Left ventricle myocardium inferior (tissue), 1 donor: ENCODE data around the gene FAM3A. TPM values are rescaled to one million over a fixed set of nuclear protein-coding genes. Genes with fewer than 3 reads are reported as not detected.

Experiments used
- DNase-seq: peaks from one replicate; pipeline ENCODE4 v3.0.0-alpha.2; 2020
- H3K27ac ChIP-seq: fragments of 200-600 bp; replicated peaks from 2 replicates; pipeline ENCODE4 v1.8.0; 2021
- H3K27me3 ChIP-seq: fragments of 200-600 bp; 2 replicates; pipeline ENCODE4 v1.8.0; 2021; ENCODE audit warnings: low read depth
- H3K36me3 ChIP-seq: fragments of 200-600 bp; 2 replicates; pipeline ENCODE4 v1.8.0; 2021
- H3K4me1 ChIP-seq: fragments of 200-600 bp; 2 replicates; pipeline ENCODE4 v1.8.0; 2021
- H3K4me3 ChIP-seq: fragments of 200-600 bp; 2 replicates; pipeline ENCODE4 v1.8.0; 2021; ENCODE audit warnings: mild to moderate bottlenecking, moderate library complexity
- H3K9me3 ChIP-seq: fragments of 200-600 bp; replicated peaks from 2 replicates; pipeline ENCODE4 v1.8.0; 2021
- intact Hi-C: fragments of 100-400 bp; cut with micrococcal nuclease; formaldehyde crosslinking; loops from one replicate; pipeline ENCODE4 v1.11.0; 2022
- total RNA-seq: library from RNA; stranded (reverse); fragmentation: NEBNext Ultra II Directional; extraction: Animal tissue kit (Norgen Biotek cat#: 25700); gene quantifications from one replicate; pipeline ENCODE4 v1.2.1, GENCODE V29; 2021
- TF ChIP-seq, protein P1 (sequence below): fragments of 200-600 bp; IDR thresholded peaks from 2 replicates; pipeline ENCODE4 v1.8.0; 2021; ENCODE audit warnings: antibody characterized with exemption, mild to moderate bottlenecking, borderline replicate concordance
- donor health status: DM: no; HTN: yes; CAD: no; lungs with severe emphysema.

FAM3A gene
- total RNA-seq, 1 donor from 2014 or later: 52.0 TPM

DNA sequence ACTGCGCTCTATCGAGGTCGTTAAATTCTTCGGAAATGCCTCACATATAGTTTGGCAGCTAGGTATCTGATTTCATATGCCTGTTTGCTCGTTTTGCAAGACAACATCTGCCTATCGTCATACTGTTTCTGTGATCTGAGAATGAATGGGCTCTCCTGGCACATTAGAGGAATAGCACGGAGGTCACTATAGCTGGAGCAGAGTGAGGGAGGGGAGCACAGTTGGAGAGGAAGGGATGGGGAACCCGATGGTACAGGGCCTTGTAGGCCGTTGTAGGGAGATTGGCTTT is 31.9 kb upstream of the FAM3A start:
- DNase-seq: no peak
- Histone ChIP-seq H3K36me3 (no peaks in the 10 kb centered on the region), H3K9me3 (no peaks in the 10 kb centered on the region), H3K27me3 (no peaks in the 10 kb centered on the region), H3K27ac (peak overlapping the region; percentile 95), H3K4me3 (peak overlapping the region; percentile 78), H3K4me1 (peaks cover 27% of the 10 kb centered on the region)
- intact Hi-C loops: no loop called here
- TF ChIP-seq, protein P1, sequence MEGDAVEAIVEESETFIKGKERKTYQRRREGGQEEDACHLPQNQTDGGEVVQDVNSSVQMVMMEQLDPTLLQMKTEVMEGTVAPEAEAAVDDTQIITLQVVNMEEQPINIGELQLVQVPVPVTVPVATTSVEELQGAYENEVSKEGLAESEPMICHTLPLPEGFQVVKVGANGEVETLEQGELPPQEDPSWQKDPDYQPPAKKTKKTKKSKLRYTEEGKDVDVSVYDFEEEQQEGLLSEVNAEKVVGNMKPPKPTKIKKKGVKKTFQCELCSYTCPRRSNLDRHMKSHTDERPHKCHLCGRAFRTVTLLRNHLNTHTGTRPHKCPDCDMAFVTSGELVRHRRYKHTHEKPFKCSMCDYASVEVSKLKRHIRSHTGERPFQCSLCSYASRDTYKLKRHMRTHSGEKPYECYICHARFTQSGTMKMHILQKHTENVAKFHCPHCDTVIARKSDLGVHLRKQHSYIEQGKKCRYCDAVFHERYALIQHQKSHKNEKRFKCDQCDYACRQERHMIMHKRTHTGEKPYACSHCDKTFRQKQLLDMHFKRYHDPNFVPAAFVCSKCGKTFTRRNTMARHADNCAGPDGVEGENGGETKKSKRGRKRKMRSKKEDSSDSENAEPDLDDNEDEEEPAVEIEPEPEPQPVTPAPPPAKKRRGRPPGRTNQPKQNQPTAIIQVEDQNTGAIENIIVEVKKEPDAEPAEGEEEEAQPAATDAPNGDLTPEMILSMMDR: no peak

DNA sequence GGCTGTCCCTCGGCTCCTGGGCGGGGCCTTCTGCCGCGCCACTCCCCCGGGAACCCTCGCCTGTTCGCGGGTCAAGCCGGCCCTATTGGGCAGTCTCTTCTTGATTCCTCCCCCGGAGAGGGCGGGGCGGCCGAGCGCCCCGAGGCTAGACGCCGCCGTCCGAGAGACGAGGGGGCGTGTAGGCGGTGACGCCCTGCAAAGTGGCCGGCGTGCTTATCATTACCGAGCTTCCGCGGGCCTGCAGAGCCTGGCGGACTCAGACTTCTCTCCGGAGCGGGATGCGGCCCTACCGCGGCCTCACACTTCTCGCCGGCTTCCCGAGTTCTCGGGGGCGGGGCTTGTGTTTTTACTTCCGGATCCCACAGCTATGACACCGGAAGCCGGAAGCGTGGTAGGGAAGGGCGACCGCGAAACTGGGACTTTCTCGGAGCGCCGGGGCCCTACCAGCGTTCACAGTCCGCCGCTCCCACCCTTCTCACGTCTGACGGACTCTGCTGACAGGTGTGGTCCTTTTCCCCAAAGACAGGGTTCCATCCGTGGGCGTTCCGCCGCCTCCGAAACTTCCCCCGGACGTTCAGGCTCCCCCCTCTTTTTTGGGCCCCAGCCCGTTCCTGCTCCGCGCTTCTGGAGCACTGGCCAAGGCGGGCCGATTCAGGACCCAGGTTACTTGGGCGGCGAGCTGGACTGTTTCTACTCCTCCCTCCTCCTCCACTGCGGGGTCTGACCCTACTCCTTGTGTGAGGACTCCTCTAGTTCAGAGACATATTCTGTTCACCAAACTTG is 31.4 kb upstream of the FAM3A start, which contains the start of gene IKBKG:
Gene IKBKG, plus strand, starts transcription at position 376 of the 783 bp plus-strand sequence. CDS start 4,383 bp downstream, outside the sequence.
- TF ChIP-seq, protein P1: no peak
- peak; percentile 88 for DNase-seq
- H3K36me3 ChIP-seq: no peaks in the 10 kb centered on the region
- H3K4me3 ChIP-seq: peak within 1 kb of the TSS; percentile 78
- no peaks in the 10 kb centered on the region for H3K27me3 ChIP-seq
- no peaks in the 10 kb centered on the region for H3K9me3 ChIP-seq
- peaks cover 30% of the 10 kb centered on the region for H3K4me1 ChIP-seq
- intact Hi-C loops: no loop called here
- peak within 1 kb of the TSS; percentile 95 for H3K27ac ChIP-seq

DNA sequence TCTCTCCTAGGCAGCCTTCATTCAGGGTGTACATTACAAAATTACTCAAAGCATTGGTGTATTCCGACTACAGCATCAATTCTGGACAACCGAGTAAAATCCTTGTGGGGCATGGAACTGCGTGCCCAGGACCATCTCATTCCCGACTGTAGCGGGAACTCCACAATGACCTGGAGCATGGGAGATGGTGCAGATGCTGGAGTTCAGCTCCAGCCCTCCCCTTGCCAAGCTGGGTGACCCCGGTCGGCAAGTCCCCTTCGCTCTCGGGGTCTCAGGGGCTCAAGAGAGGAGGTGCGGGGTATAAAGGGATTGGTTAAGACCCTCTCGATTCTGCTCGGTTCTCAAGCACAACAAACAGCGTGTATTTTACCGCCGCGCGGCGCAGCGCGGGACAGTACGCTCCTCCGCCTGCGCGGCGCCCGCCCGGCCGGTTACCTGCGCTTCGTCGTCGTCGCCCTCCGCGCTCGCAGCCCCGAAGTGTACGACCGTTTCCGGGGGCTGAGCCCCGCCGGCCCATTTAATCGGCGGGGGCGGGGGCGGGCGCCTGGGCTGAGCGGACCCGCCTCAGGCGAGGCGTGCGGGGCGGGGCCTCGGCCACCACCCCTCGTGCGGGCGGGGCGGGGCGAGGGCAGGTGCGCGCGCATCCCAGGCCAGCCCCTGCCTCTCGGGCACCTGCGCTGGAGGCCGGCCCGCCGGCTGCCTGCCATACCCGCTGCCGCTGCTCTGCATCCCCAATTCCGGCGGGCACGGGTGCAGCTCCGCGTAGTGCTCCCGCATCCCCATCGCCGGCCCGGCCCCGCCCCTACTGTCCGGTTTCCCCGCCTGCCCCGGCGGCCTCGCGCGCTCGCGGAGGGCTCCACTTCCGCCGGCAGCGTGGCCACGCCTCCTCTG is 30.6 kb upstream of the FAM3A start, which contains the start of gene G6PD:
Gene G6PD, minus strand, starts transcription at position 493 of the 891 bp plus-strand sequence. CDS start 691 bp downstream, outside the sequence.
- TF ChIP-seq, protein P1: no peak
- Histone ChIP-seq H3K9me3 (no peaks in the 10 kb centered on the region), H3K4me3 (peak within 1 kb of the TSS; percentile 78), H3K36me3 (no peaks in the 10 kb centered on the region), H3K27ac (peak within 1 kb of the TSS; percentile 95), H3K4me1 (peaks cover 38% of the 10 kb centered on the region), H3K27me3 (no peaks in the 10 kb centered on the region)
- intact Hi-C loops: no loop called here
- peak; percentile 74 for DNase-seq

DNA sequence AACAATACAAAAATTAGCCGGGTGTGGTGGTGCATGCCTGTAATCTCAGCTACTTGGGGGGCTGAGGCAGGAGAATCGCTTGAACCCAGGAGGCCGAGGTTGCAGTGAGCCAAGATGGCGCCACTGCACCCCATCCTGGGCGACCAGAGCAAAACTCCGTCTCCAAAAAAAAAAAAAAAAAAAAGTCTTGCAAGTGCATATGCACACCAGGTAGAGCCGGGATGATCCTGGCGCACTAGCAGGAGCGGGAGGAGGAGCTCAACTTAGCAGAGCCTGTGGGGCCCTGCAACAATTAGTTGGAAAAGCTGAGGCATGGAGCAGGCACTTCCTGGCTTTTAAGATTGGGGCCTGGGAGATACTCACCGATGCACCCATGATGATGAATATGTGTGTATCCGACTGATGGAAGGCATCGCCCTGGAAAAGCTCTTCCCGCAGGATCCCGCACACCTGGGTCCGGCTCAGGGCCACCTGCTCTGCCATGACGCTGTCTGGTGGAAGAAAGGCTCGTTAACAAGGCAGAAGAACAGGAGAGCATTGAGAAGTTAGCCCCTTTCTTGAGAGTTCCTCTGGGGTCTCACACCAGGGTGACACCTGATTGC is 29.7 kb upstream of the FAM3A start:
- intact Hi-C loops: no loop called here
- Histone ChIP-seq H3K9me3 (no peaks in the 10 kb centered on the region), H3K27ac (no peak overlapping the region), H3K27me3 (no peaks in the 10 kb centered on the region), H3K4me3 (peak overlapping the region; percentile 78), H3K36me3 (no peaks in the 10 kb centered on the region), H3K4me1 (peaks cover 43% of the 10 kb centered on the region)
- TF ChIP-seq, protein P1: no peak
- no peak for DNase-seq

DNA sequence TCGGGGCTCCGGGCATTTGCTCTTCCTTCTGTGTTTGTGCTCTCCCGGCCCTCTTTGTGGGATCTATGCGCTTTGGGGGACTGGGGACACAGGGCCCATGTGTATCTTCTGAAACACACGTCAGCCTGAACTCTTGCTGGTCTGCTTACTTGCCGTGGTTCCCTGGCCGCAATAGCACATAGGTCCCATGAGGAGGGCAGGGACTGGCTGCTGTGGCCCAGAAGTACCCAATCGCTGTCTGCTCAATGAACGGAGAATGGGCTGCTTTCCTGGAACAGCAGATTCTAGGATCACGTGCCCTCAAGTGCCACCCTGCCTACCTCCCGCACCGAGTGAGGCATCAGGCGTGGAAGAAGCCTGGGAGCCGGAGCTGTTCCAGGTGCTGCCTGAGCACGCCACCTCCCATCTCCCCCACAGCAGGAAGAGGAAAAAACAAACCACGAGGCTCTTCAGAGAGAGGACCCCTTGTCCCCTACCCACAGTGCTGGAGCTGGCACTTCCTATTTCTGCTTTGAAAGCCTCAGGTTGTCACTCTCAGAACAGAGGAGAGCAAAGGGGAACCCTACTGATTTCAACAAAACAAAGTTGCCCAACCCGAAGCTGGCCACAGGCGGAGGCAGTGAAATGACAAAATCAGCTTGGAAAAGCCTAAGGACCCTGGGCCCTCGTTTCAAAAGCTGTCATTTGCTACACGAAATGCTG is 26.8 kb upstream of the FAM3A start:
- Histone ChIP-seq H3K4me3 (no peak overlapping the region), H3K36me3 (no peaks in the 10 kb centered on the region), H3K27me3 (no peaks in the 10 kb centered on the region), H3K9me3 (no peaks in the 10 kb centered on the region), H3K27ac (peak overlapping the region; percentile 67), H3K4me1 (peaks cover 25% of the 10 kb centered on the region)
- no peak for DNase-seq
- intact Hi-C loops: no loop called here
- TF ChIP-seq, protein P1: no peak
